ENCODE data around the gene GRID2.

- TF ChIP-seq CTCF (conservative IDR thresholded peaks at IDR 0.05) (no peak), ZFX (IDR thresholded peaks at IDR 0.05) (no peak)
These were observed 1162.7 kb downstream of the GRID2 start for GRCh38 chr4:93466446-93466845.
